KOPT-K1 (cell line): ENCODE results near the gene CBLN1.

ENCODE experiments used
- H3K27ac ChIP-seq: fragments of 200-600 bp; sonication (generic); 2 replicates; pipeline ENCODE4 v1.5.1; 2016; ENCODE audit warnings: antibody characterized with exemption, mild to moderate bottlenecking, low read depth, low read length; ENCODE audit not compliant: poor library complexity, severe bottlenecking
- H3K36me3 ChIP-seq: fragments of 200-600 bp; sonication (generic); 2 replicates; pipeline ENCODE4 v1.5.1; 2017; ENCODE audit warnings: antibody characterized with exemption, mild to moderate bottlenecking, low read length, moderate library complexity; ENCODE audit not compliant: insufficient read depth
- H3K9me3 ChIP-seq: fragments of 200-600 bp; sonication (generic); 2 replicates; pipeline ENCODE4 v1.5.1; 2017; ENCODE audit warnings: antibody characterized with exemption, low read length, mild to moderate bottlenecking; ENCODE audit not compliant: insufficient read depth, poor library complexity, severe bottlenecking

Gene CBLN1

DNA sequence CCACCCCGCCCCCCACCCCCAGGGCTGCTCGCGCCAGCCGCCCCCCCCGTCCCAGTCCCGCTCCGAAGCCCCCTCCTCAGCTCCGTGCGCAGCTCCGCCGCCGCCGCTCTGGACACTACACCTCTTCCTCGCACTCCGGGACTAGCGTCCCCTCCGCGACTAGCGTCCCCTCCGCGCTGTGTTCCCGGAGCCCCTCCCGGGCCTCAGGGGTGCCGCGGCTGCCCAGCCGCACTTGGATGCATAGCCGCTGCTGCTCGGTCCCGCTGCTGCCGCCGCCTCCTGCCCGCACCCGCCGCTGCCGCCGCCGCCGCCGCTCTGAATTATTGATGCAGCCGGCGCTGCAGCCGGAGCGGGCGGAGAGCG, at the start of gene CBLN1:
Gene CBLN1 (minus strand): TSS at position 359 of the 363 bp plus-strand sequence. CDS start 373 bp downstream, outside the sequence.
- Histone ChIP-seq H3K36me3 (no peaks in the 10 kb centered on the region), H3K27ac (no peak within 1 kb of the TSS), H3K9me3 (no peaks in the 10 kb centered on the region)

DNA sequence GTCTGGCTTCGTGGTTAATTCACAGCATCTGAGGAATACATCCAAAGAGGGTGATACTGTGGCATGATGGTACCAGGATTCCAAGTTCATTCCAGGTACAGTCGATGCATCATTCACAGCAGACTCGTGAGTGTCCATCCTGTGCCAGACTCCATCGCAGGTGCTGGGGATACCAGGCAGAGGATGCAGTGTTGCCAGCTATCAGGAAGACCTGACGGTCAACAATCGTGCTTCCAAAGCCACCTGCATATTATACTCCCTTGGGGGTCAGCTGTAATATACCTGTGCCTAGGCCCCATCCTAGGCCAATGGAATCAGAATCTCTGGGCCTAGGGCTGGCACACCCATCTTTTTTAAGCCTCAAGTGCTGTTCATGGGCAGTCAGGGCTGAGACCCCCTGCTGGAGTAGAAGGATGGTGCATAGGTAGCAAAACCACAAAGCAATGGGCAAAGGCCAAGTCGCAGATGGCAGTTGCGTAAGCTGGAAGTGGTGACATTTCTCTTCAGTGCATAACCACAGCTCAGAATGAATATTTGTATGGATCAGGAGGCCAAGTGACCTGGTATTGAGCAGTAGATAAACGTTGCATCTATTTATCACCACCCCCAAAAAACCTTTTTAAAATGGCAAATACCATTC, 49.0 kb upstream of the CBLN1 start:
- H3K27ac ChIP-seq, result no peak overlapping the region
- H3K36me3 ChIP-seq, result no peaks in the 10 kb centered on the region
- no peaks in the 10 kb centered on the region for H3K9me3 ChIP-seq

DNA sequence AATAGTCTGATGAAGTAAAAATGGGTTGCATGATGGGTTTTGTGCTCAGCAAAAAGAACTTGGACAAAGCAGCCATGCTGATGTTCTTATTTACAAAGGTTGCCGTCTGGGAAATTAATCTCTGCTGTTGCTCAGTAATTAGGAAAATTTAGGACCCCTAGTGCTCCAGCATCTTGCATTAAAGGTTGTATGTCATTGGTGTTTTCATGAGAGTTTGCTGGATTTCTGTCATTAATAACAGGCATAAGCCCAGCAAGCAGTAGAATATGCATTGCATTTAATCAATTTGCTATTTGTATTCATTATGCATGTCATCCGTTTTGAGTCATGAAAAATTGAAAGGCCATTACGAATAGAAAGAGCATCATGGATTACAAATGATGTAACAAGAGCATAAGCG, 46.7 kb upstream of the CBLN1 start:
- Histone ChIP-seq H3K27ac (no peak overlapping the region), H3K9me3 (no peaks in the 10 kb centered on the region), H3K36me3 (no peaks in the 10 kb centered on the region)

DNA sequence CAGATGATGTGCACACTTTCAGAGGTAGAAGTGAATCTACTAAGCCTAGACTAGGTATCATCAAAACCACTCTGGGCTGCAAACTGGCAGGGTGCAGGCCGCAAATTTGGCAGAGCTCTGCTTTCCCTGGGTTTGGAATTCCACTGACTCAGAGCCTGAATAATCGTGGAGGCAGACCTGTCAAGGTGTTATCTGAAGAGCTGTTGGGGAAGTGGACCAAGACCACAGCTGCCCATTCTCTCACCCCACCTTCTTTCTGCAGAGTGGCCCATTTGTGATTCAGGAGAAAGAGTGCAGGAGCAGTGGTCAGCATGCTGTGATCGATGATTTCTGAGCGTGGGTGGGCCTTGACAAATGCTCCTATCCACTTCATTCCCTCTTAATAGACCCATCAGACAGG, 45.8 kb upstream of the CBLN1 start:
- no peaks in the 10 kb centered on the region for H3K36me3 ChIP-seq
- no peaks in the 10 kb centered on the region for H3K9me3 ChIP-seq
- H3K27ac ChIP-seq, result no peak overlapping the region

DNA sequence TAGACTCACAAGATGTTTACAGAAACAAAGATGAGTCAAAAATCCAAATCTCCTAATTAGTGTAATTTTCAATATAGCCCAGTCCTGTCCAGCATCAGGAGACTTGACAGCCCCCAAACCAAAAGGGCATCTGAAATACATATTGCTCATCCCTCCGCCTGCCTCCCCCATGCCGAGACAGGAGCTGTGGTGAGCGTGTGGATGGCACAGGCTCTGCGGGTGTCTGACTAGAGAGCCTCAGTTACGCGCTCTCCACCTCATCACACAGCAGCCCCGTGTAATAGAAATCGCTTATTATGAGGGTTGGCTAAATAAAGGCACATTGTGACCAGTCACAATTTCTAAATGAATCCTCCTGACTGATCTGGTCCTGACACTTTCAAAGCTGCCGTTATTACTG, 43.1 kb upstream of the CBLN1 start:
- Histone ChIP-seq H3K9me3 (peaks cover 3% of the 10 kb centered on the region), H3K27ac (no peak overlapping the region), H3K36me3 (no peaks in the 10 kb centered on the region)

DNA sequence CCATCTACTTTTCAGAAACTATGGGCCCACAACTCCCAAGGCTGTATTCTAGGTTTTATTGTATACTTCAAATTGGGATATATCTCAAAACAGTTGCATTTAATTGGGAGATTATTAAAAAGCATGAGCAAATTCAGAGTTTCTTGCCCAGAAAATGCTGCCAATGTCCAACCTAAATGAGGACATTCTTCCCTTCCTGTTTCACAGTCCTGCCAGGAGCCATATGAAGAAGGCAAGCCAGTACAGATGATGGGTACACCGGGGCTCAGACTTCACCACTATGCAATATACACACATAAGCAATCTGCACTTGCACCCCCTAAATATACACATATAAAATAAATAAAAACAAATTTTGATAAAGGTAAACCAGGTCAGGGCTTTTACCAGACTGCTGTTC, 34.0 kb upstream of the CBLN1 start:
- Histone ChIP-seq H3K9me3 (no peaks in the 10 kb centered on the region), H3K36me3 (no peaks in the 10 kb centered on the region), H3K27ac (no peak overlapping the region)

DNA sequence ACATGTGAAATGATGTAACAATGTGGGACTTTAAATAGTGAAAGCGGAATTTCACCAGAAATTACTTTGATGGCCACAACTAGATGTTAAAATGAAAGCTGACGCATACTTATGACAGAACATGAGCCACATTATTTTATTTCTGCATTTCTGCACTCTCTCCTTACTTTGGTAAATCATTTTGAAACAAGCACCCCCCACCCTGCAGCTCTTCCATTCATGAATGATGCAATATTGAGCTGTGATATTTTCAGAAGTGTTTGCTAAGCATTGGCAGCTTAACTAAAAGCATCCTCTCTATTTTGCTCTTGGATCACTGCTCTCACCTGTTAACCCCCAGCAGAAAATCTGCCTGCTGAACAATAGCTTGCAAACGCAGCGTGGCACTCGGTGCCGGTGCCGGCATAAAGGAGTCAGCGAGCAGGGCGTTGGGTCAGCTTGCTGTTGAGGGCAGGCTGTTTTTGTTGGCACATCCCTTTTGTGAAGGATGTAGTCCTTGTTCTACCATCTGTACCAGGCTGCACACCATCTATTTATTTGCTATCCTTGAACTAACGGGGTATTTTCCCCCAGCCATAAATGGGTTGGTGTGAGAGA, 30.8 kb upstream of the CBLN1 start:
- H3K9me3 ChIP-seq, result no peaks in the 10 kb centered on the region
- H3K36me3 ChIP-seq, result no peaks in the 10 kb centered on the region
- no peak overlapping the region for H3K27ac ChIP-seq

DNA sequence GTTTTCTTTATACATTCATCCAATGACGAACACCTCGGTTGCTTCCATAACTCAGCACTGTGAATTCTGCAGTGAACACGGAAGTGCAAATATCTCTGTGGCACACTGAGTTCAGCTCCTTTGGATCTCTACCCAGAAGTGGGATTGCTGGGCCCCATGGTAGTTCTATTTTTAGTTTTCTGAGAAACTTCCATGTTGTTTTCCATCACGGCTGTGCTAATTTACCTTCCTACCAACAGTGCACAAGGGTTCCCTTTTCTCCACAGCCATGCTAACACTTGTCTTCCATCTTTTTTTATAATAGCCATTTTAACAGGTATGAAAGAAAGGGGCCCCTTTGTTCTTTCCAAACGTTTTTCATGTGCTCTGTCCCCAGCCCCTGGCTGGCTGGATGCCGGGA, 30.2 kb upstream of the CBLN1 start:
- H3K9me3 ChIP-seq, result no peaks in the 10 kb centered on the region
- no peaks in the 10 kb centered on the region for H3K36me3 ChIP-seq
- H3K27ac ChIP-seq, result no peak overlapping the region

DNA sequence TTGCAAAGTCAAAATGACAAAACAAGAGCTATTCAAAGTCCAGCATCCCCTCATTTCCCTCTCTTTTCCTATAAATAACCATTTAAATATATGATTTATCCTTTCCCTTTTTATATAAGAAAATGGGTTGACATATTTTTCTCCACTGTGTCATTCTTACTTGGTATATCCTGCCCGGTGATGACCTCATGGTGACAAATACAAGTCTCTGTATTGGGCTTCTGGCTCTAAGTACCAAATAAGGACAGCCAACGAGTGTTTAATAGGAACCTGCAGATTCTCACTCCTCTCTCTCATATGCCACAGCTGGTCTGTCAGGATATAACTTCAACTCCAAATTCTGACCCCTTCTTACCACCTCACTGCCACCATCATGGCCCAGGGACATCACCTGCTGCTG, 25.5 kb upstream of the CBLN1 start:
- no peaks in the 10 kb centered on the region for H3K36me3 ChIP-seq
- H3K27ac ChIP-seq, result no peak overlapping the region
- H3K9me3 ChIP-seq, result no peaks in the 10 kb centered on the region

DNA sequence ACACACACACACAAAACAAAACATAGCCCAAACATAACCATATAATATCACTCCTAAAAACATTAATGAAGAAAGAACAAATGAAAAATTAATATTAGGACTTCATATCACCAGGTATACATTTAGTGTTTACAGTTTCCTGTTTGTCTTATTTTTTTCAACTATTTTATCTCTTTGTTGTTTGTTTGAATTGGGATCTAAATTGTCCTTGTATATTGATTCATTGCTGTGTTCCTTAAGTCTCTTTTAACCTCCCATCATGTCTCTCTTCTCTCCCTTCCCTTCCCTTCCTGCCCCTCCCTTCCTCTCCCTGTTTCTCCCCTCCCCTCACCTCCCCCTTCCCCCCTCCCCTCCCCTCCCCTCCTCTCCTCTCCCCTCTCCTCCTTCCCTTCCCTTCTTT, 23.8 kb upstream of the CBLN1 start:
- Histone ChIP-seq H3K9me3 (no peaks in the 10 kb centered on the region), H3K27ac (no peak overlapping the region), H3K36me3 (no peaks in the 10 kb centered on the region)

DNA sequence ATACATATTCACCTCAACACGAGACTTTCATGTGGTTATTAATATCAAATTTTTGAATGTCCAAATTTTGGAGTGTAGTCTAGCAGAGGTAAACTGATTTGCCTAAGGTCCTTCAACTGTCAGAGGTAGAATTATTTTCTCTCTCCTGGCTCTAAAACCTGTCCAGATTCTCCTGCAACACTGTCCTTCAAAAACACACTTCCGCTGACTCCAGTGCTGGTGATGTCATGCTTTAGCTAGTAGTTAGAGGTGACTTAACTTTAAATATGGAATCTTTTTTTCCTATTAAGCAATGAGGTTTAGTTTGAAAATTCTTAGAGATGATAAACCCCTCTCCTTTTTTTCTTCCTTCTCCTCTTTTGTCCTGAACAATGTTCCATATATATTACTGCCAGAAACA, 10.8 kb upstream of the CBLN1 start:
- no peaks in the 10 kb centered on the region for H3K9me3 ChIP-seq

DNA sequence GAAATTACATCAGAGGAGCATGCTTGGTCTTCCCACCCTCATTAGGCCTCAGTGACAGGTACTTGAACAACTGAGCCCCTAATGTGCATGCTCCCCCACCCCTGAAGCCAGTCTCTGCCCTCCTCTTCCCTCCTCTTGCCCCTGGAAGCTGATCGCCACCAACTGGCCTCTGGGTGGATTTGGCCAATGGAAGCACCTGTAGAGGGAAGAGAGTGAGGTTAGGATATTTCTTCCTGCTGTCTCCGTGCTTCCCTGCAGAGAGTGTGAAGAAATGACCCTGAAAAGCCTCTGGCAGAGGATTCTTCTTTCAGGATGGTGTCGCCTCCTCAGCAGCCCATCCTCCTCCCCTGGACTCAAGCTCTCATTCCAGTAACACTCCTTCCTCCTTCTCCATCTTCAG, 5.9 kb upstream of the CBLN1 start:
- Histone ChIP-seq H3K36me3 (no peaks in the 10 kb centered on the region), H3K9me3 (no peaks in the 10 kb centered on the region), H3K27ac (no peak overlapping the region)

More for the DNA sequence above, 10.8 kb upstream of the CBLN1 start:
- H3K27ac ChIP-seq, result no peak overlapping the region
- H3K36me3 ChIP-seq, result no peaks in the 10 kb centered on the region

DNA sequence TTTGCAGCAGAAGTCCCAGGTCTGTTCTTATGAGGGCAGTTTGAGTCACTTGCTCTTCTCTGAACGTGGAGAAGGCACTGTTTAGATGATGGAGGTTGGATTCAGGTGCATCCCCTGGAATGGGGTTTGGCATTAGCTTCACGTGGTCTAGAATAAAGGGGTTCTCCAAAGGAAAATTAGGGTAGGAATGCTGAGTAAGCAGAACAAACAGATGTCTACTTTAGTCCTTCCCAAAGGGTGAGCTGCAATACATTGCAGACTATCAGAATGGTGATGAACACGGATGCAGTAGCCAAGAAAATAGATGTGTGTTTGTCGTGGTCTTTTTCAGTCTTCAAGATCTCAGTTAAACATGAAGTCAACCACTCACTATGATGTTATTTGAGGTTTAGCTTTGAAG, 3.3 kb upstream of the CBLN1 start:
- Histone ChIP-seq H3K27ac (no peak overlapping the region), H3K9me3 (no peaks in the 10 kb centered on the region), H3K36me3 (no peaks in the 10 kb centered on the region)

DNA sequence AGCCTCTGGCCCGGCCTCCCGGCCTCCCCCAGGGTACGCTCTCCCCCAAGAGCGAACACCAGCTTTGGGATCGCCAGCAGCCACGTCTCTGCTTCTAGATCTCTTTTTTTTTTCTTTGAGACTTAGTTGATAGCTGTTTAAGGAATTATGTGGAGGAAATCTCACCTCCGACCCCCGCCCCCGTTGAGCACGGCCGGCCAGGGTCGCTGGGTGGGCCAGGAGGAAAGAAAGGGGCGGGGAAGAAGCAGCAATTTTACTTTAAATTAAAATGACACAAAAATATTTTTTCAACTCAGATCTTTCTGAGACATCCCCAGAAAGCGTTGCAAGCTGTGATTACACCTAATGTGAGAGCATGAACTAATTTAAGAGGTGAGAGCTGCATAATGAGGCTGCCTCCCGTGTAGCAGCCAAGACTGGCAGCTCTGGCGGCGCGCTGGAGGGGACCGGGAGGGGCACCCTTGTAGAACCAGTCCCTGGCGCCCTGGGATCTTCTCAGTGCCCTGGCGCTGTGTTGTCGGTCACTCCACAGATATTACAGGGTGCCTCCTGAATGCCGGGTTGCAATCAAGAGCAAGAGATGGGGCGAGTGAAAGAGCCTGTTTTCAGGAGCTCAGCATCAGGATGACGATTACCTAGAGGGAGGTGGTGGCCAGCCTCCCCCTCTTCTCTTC, 1.9 kb upstream of the CBLN1 start:
- Histone ChIP-seq H3K36me3 (no peaks in the 10 kb centered on the region), H3K27ac (no peak overlapping the region), H3K9me3 (no peaks in the 10 kb centered on the region)

DNA sequence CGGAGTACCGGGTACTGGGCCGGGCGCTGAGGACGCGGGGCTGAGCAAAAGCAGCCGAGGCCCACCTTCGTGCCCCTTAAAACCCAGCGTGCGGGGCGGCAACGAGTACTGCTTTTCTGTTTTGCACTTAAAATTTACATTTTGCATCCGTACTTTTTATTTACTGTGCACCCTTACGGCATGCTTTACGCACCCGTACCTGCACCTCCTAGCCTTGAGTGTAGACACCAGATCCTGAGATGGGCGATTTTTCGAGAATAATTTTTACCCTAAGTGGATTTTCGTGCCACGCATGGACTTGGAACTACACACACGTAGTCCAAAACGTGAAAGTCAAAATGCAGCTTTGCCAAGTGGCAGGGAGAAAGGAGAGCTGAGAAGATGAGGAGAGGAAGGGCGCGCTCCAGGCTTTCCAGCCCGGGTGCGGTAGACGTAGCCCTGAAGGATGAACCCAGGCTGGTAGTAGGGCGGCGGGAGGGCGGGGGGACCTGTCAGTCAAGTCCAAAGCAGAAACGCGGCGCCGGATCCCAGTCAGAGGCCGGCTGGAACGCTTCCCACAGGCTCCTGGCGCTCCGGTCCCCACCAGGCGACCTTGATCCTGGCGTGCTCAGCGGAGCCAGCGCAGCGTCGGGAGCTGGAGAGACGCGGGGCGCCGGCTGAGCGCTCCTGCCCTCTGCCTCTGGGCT, 1.2 kb upstream of the CBLN1 start:
- Histone ChIP-seq H3K9me3 (no peaks in the 10 kb centered on the region), H3K27ac (no peak overlapping the region), H3K36me3 (no peaks in the 10 kb centered on the region)
